OCI-LY3 (cell line): ENCODE results near the gene OSTN.

Experiments
- H2AFZ ChIP-seq: fragments of 200-600, 300-600 bp; shearing (Covaris generic); 2 replicates; pipeline ENCODE4 v1.6.0; 2014; ENCODE audit warnings: antibody characterized with exemption, low read depth, low read length
- H3K27ac ChIP-seq: fragments of 200-600, 300-600 bp; sonication (generic); 2 replicates; pipeline ENCODE4 v1.5.1; 2014; ENCODE audit warnings: mild to moderate bottlenecking, low read length, moderate library complexity, mixed read lengths
- H3K27me3 ChIP-seq: fragments of 200-600, 300-600 bp; sonication (generic); 2 replicates; pipeline ENCODE4 v1.6.1; 2014; ENCODE audit warnings: low read depth, low read length, mixed read lengths
- H3K36me3 ChIP-seq: fragments of 200-600, 300-600 bp; sonication (generic); replicated peaks from 2 replicates; pipeline ENCODE3; 2014; ENCODE audit warnings: low read depth, low read length, mixed read lengths
- H3K4me1 ChIP-seq: fragments of 300-600, 200-600 bp; sonication (generic); 2 replicates; pipeline ENCODE4 v1.6.1; 2014; ENCODE audit warnings: low read length, mixed read lengths
- H3K4me2 ChIP-seq: fragments of 200-600, 300-600 bp; sonication (generic); 2 replicates; pipeline ENCODE4 v1.6.1; 2014; ENCODE audit warnings: low read length, mixed read lengths
- H3K4me3 ChIP-seq: fragments of 300-600, 200-600 bp; sonication (generic); 2 replicates; pipeline ENCODE4 v1.5.1; 2014; ENCODE audit warnings: antibody characterized with exemption, mild to moderate bottlenecking, low read length, moderate library complexity
- H3K79me2 ChIP-seq: fragments of 300-600, 200-600 bp; shearing (Covaris generic); 2 replicates; pipeline ENCODE4 v1.6.1; 2014; ENCODE audit warnings: mild to moderate bottlenecking, low read length, mixed read lengths
- H3K9ac ChIP-seq: fragments of 300-600, 200-600 bp; shearing (Covaris generic); 2 replicates; pipeline ENCODE4 v1.6.0; 2014; ENCODE audit warnings: mild to moderate bottlenecking, low read length, moderate library complexity
- H3K9me3 ChIP-seq: fragments of 200-600, 300-600 bp; shearing (Covaris generic); 2 replicates; pipeline ENCODE4 v1.6.1; 2014; ENCODE audit warnings: low read length, mixed read lengths; ENCODE audit not compliant: insufficient read depth
- H4K20me1 ChIP-seq: fragments of 200-600, 300-600 bp; sonication (generic); 2 replicates; pipeline ENCODE4 v1.6.1; 2016; ENCODE audit warnings: low read length, mixed read lengths; ENCODE audit not compliant: insufficient read depth
- CTCF ChIP-seq: fragments of 200-600, 300-600 bp; sonication (generic); IDR thresholded peaks from 2 replicates; pipeline ENCODE4 v1.5.1; 2014; ENCODE audit warnings: antibody characterized with exemption, low read length, low read depth
- EZH2phosphoT487 ChIP-seq: fragments of 200-600 bp; shearing (Covaris generic); IDR thresholded peaks from 2 replicates; pipeline ENCODE4 v1.6.1; 2018; ENCODE audit warnings: antibody characterized with exemption, mixed run types, low read depth

The OSTN gene

GRCh38 chr3:191192941-191193340 is 6.1 kb upstream of the OSTN start:
- TF ChIP-seq EZH2phosphoT487 (no peak), CTCF (no peak)
- Histone ChIP-seq H3K79me2 (no peaks in the 10 kb centered on the region), H3K9me3 (no peaks in the 10 kb centered on the region), H4K20me1 (no peaks in the 10 kb centered on the region), H3K9ac (no peak overlapping the region), H3K36me3 (no peaks in the 10 kb centered on the region), H3K27ac (no peak overlapping the region), H3K4me1 (no peaks in the 10 kb centered on the region), H3K27me3 (no peaks in the 10 kb centered on the region), H3K4me3 (no peak overlapping the region), H3K4me2 (no peak overlapping the region), H2AFZ (no peak overlapping the region)

GRCh38 chr3:191197761-191198306 is 1.2 kb upstream of the OSTN start:
- Histone ChIP-seq H2AFZ (no peak overlapping the region), H3K9ac (no peak overlapping the region), H3K4me2 (no peak overlapping the region), H3K27me3 (0 out of 2 replicates have a peak, but pooled peaks cover 3% of the 10 kb centered on the region), H3K4me3 (no peak overlapping the region), H3K27ac (no peak overlapping the region), H4K20me1 (no peaks in the 10 kb centered on the region), H3K36me3 (no peaks in the 10 kb centered on the region), H3K79me2 (no peaks in the 10 kb centered on the region), H3K9me3 (no peaks in the 10 kb centered on the region), H3K4me1 (peaks cover 6% of the 10 kb centered on the region; the same call in 1 of the 2 replicates)
- TF ChIP-seq EZH2phosphoT487 = no peak
- no peak for TF ChIP-seq CTCF

- H3K27ac ChIP-seq = no peak overlapping the region
- no peak for TF ChIP-seq CTCF
- no peak for TF ChIP-seq EZH2phosphoT487
- H3K4me2 ChIP-seq = peak overlapping the region; percentile 23
- H3K9me3 ChIP-seq = no peaks in the 10 kb centered on the region
- no peaks in the 10 kb centered on the region for H3K79me2 ChIP-seq
- H3K4me3 ChIP-seq = peak overlapping the region; percentile 18; the same call in 1 of the 2 replicates
- H3K27me3 ChIP-seq = 0 out of 2 replicates have a peak, but pooled peaks cover 3% of the 10 kb centered on the region
- H3K36me3 ChIP-seq = no peaks in the 10 kb centered on the region
- H3K4me1 ChIP-seq = peaks cover 6% of the 10 kb centered on the region; the same call in 1 of the 2 replicates
- H3K9ac ChIP-seq = no peak overlapping the region
- peak overlapping the region; percentile 66 for H2AFZ ChIP-seq
- no peaks in the 10 kb centered on the region for H4K20me1 ChIP-seq
Observed at GRCh38 chr3:191198480-191198879, 561 bp upstream of the OSTN start.

- H2AFZ ChIP-seq = no peak overlapping the region
Observed at GRCh38 chr3:191210032-191210431, 11.0 kb downstream of the OSTN start.

More at GRCh38 chr3:191210032-191210431, 11.0 kb downstream of the OSTN start:
- no peaks in the 10 kb centered on the region for H3K36me3 ChIP-seq
- H3K27me3 ChIP-seq = no peaks in the 10 kb centered on the region
- H3K9me3 ChIP-seq = no peaks in the 10 kb centered on the region
- H4K20me1 ChIP-seq = no peaks in the 10 kb centered on the region
- no peak for TF ChIP-seq EZH2phosphoT487
- no peak for TF ChIP-seq CTCF
- H3K4me1 ChIP-seq = no peaks in the 10 kb centered on the region; the same call in 1 of the 2 replicates
- no peak overlapping the region for H3K4me2 ChIP-seq
- H3K27ac ChIP-seq = no peak overlapping the region
- H3K4me3 ChIP-seq = no peak overlapping the region
- H3K79me2 ChIP-seq = no peaks in the 10 kb centered on the region
- no peak overlapping the region for H3K9ac ChIP-seq
